Breast epithelium (tissue), 4 donors: ENCODE results near the gene CCDC121. TPM values are rescaled to one million over a fixed set of nuclear protein-coding genes. Genes with fewer than 3 reads are reported as not detected.

ENCODE experiments used
- DNase-seq, 2 donors: peaks; one replicate each; pipeline ENCODE4 v3.0.0-alpha.2; 2019; ENCODE audit warnings: low spot score in 2 of 2
- H3K27ac ChIP-seq, 2 donors: fragments of 200-600 bp; sonication (generic) in 1 of 2; one replicate each; pipeline ENCODE4 v1.5.1; 2016 to 2019; ENCODE audit warnings: mild to moderate bottlenecking in 1 of 2
- H3K27me3 ChIP-seq, 2 donors: fragments of 200-600 bp; sonication (generic) in 1 of 2; one replicate each; pipeline versions ENCODE4 v1.5.1 to v1.6.0; 2017 to 2019; ENCODE audit warnings: control low read depth in 1 of 2, mild to moderate bottlenecking in 1 of 2
- H3K36me3 ChIP-seq: fragments of 200-600 bp; one replicate; pipeline ENCODE4 v1.5.1; 2019
- H3K4me1 ChIP-seq, 2 donors: fragments of 200-600 bp; sonication (generic); one replicate each; pipeline ENCODE4 v1.5.1; 2016 to 2019; ENCODE audit warnings: control low read depth in 1 of 2
- H3K4me3 ChIP-seq, 3 donors: fragments of 200-600 bp; sonication (generic); 1 replicate in 2 of 3; 2 replicates in 1 of 3; pipeline ENCODE4 v1.5.1; 2016 to 2019; ENCODE audit warnings: mild to moderate bottlenecking in 3 of 3, moderate library complexity in 2 of 3
- H3K9me3 ChIP-seq, 2 donors: fragments of 200-600 bp; sonication (generic) in 1 of 2; one replicate each; pipeline ENCODE4 v1.5.1; 2016 to 2019; ENCODE audit warnings: control low read depth in 1 of 2
- POLR2A ChIP-seq: fragments of 450-650 bp; IDR thresholded peaks from one replicate; pipeline ENCODE4 v1.6.1; 2016; ENCODE audit warnings: antibody characterized with exemption, mild to moderate bottlenecking, moderate library complexity
- POLR2AphosphoS5 ChIP-seq, 3 donors: sonication (generic); formaldehyde crosslinking; IDR thresholded peaks; one replicate each; pipeline ENCODE4 v1.6.1; 2017; ENCODE audit warnings: antibody characterized with exemption in 3 of 3
- intact Hi-C: fragments of 100-400 bp; cut with DNase I; formaldehyde crosslinking; loops from one replicate; pipeline ENCODE4 v1.15.1; 2023; ENCODE audit warnings: low total_unique reads
- total RNA-seq, 3 donors: library from RNA; depleted of rRNA; stranded (reverse); fragments of >200 nt; gene quantifications; one replicate each; pipeline ENCODE4 v1.1.0, GENCODE V29; 2016
- TF ChIP-seq, protein P1 (sequence below), 3 donors: fragments of 450-650 bp; IDR thresholded peaks; one replicate each; pipeline ENCODE4 v1.5.1; 2016 to 2017; ENCODE audit warnings: antibody characterized with exemption in 3 of 3, mild to moderate bottlenecking in 3 of 3, moderate library complexity in 3 of 3

CCDC121 gene
- total RNA-seq, 3 donors from 2014 or later: 4.9 to 8.9 (median 5.1) TPM

DNA sequence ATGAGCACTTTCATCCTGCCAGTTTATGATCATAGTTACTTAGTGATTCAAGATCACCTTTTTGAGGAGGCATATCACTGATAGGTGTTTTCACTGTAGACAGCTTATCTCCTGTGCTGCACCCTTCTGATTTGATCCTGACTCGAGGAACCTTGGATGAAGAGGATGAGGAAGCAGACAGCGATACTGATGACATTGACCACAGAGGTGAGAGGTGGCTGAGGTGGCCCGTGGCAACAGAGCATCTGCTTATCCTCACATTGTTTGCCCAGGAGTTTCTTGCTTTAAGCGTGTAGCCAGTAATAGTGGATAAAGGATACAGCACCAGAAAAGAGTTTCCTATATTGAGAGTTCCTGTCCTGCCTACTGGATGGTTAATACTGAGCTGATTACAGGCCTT, 18.9 kb upstream of the CCDC121 start:
- TF ChIP-seq, protein P1, sequence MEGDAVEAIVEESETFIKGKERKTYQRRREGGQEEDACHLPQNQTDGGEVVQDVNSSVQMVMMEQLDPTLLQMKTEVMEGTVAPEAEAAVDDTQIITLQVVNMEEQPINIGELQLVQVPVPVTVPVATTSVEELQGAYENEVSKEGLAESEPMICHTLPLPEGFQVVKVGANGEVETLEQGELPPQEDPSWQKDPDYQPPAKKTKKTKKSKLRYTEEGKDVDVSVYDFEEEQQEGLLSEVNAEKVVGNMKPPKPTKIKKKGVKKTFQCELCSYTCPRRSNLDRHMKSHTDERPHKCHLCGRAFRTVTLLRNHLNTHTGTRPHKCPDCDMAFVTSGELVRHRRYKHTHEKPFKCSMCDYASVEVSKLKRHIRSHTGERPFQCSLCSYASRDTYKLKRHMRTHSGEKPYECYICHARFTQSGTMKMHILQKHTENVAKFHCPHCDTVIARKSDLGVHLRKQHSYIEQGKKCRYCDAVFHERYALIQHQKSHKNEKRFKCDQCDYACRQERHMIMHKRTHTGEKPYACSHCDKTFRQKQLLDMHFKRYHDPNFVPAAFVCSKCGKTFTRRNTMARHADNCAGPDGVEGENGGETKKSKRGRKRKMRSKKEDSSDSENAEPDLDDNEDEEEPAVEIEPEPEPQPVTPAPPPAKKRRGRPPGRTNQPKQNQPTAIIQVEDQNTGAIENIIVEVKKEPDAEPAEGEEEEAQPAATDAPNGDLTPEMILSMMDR (IDR thresholded peaks at IDR 0.05): no peak
- TF ChIP-seq POLR2A (no peak), POLR2AphosphoS5 (IDR thresholded peaks at IDR 0.05) (no peak)
- intact Hi-C loops: no loop called here
- no peaks in the 10 kb centered on the region for H3K36me3 ChIP-seq
- no peak overlapping the region for H3K27ac ChIP-seq
- DNase-seq: no peak
- no peak overlapping the region for H3K4me3 ChIP-seq
- H3K4me1 ChIP-seq: no peaks in the 10 kb centered on the region
- H3K9me3 ChIP-seq: no peaks in the 10 kb centered on the region
- no peaks in the 10 kb centered on the region for H3K27me3 ChIP-seq

DNA sequence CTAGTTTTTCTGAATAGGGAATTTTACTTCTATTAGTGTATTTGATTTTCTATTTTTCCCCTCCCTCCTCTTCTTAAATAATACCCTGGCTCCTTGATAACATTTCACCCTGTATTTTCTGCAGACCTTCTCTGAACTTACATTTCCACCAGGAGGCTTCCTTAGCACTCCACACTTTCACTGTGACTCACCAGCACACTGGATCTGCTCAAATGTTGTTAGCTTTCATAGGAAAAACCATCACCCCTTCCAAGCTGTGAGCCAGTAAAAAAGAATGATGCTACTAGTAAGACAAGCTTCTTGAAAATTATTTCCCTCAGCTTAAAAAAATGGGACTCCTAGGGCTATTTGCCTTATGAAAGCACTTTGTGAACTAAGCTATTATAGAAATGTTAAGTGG, 18.5 kb upstream of the CCDC121 start:
- Histone ChIP-seq H3K36me3 (no peaks in the 10 kb centered on the region), H3K4me1 (no peaks in the 10 kb centered on the region), H3K4me3 (no peak overlapping the region), H3K9me3 (no peaks in the 10 kb centered on the region), H3K27me3 (no peaks in the 10 kb centered on the region), H3K27ac (no peak overlapping the region)
- no peak for TF ChIP-seq POLR2AphosphoS5 (IDR thresholded peaks at IDR 0.05)
- TF ChIP-seq, protein P1 (IDR thresholded peaks at IDR 0.05): no peak
- TF ChIP-seq POLR2A: no peak
- DNase-seq: no peak
- intact Hi-C loops: no loop called here

DNA sequence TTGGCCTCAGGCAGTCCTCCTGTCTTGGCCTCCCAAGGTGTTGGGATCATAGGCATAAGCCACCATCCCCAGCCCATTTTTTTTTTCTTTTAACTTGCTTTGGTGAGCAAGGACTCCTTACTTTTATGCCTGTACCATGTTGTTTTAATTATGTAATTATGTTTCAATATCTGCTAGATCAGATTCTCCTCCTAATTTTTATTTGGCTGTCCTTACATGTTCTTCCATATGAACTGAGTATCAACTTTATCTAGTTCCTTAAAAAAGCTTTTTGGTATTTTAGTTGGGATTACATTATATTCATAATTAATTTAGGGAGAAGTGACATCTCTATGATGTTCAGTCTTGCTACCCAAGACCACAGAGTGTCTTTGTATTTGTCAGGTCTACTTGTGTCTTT, 16.4 kb upstream of the CCDC121 start:
- intact Hi-C loops: no loop called here
- Histone ChIP-seq H3K4me1 (no peaks in the 10 kb centered on the region), H3K36me3 (no peaks in the 10 kb centered on the region), H3K9me3 (no peaks in the 10 kb centered on the region), H3K27ac (no peak overlapping the region), H3K4me3 (no peak overlapping the region), H3K27me3 (no peaks in the 10 kb centered on the region)
- TF ChIP-seq, protein P1 (IDR thresholded peaks at IDR 0.05): no peak
- no peak for TF ChIP-seq POLR2AphosphoS5 (IDR thresholded peaks at IDR 0.05)
- TF ChIP-seq POLR2A: no peak
- DNase-seq: no peak

DNA sequence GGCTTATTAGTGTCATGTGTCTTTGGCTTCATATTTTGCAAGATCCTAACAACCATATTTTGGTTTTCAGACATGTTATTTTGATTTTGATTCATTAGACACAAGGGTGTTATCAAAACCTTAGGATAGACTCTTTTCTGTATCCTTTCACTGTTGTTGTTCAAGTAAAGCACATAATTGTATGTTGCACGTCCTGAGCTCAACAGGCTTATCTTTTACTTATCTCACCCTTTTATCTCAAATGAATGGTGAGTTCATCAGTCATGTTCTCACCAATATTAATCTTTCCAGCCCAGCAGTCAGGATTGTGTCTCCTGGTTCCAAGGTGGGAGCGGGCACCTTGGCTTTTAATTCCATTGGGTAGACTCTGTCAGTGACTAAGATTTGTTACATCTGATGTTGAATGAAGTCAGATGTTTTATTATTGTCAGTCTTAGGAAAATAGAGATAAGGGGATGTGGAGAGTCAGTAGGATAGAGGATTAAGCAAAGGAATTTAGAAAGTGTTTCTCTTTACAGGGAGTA, 12.0 kb upstream of the CCDC121 start:
- Histone ChIP-seq H3K9me3 (no peaks in the 10 kb centered on the region), H3K4me3 (no peak overlapping the region), H3K27ac (no peak overlapping the region), H3K27me3 (no peaks in the 10 kb centered on the region), H3K36me3 (no peaks in the 10 kb centered on the region), H3K4me1 (no peaks in the 10 kb centered on the region)
- intact Hi-C loops: no loop called here
- TF ChIP-seq POLR2AphosphoS5 (IDR thresholded peaks at IDR 0.05): no peak
- no peak for TF ChIP-seq POLR2A
- TF ChIP-seq, protein P1 (IDR thresholded peaks at IDR 0.05): no peak
- DNase-seq: no peak

DNA sequence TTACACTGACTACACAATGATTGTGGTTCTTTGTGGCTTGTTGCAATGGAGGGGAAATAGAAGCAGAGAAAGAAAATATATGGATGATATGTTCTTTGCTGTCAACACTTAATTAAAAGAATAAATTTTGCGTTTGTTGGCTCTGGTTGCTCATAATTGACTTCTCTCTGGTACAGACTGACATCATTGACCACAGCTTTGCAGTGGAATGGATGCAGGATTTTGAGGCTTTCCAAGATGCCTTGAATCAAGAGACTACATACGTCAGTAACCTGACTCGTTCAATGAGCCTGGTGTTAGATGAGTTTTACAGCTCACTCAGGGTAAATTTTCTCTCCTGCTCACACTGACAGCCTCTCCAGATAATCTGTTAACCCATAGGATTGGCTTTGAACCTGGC, 9.9 kb upstream of the CCDC121 start:
- Histone ChIP-seq H3K27ac (no peak overlapping the region), H3K4me3 (no peak overlapping the region), H3K9me3 (no peaks in the 10 kb centered on the region), H3K4me1 (no peaks in the 10 kb centered on the region), H3K27me3 (no peaks in the 10 kb centered on the region), H3K36me3 (peaks cover 5% of the 10 kb centered on the region)
- no peak for DNase-seq
- TF ChIP-seq POLR2AphosphoS5 (IDR thresholded peaks at IDR 0.05) (no peak), POLR2A (no peak)
- TF ChIP-seq, protein P1 (IDR thresholded peaks at IDR 0.05): no peak
- intact Hi-C loops: no loop called here
